Measurements from ENCODE around the gene CCDC150.

DNA sequence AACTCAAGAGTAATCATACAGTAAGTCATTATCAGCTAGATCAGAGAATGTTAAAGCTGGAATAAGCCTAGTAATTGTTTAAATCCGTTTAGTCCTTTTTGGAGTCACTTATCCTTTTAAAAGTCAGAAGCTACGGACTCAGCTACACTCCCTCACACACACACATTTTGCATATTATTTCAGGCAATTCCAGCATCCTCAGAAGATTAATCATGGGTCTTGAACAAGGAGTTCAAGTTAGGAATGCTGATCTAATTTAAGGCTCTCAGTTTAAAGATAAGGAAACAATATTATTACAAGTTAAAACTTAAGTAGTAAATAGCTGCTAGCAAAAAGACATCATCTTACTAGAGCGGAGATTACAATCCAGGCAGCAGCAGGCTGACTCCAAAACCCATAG lies 85.7 kb downstream of the CCDC150 start:
- no peak for TF ChIP-seq CBX8 (IDR thresholded peaks at IDR 0.05; ENCODE audit: borderline replicate concordance, low read depth, low read length)
- TF ChIP-seq, protein P1, sequence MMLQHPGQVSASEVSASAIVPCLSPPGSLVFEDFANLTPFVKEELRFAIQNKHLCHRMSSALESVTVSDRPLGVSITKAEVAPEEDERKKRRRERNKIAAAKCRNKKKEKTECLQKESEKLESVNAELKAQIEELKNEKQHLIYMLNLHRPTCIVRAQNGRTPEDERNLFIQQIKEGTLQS (IDR thresholded peaks at IDR 0.05; ENCODE audit: insufficient read depth, low read depth, low read length): no peak
- no peak for TF ChIP-seq JUND (IDR thresholded peaks at IDR 0.05; ENCODE audit: low read length)
- TF ChIP-seq, protein P2, sequence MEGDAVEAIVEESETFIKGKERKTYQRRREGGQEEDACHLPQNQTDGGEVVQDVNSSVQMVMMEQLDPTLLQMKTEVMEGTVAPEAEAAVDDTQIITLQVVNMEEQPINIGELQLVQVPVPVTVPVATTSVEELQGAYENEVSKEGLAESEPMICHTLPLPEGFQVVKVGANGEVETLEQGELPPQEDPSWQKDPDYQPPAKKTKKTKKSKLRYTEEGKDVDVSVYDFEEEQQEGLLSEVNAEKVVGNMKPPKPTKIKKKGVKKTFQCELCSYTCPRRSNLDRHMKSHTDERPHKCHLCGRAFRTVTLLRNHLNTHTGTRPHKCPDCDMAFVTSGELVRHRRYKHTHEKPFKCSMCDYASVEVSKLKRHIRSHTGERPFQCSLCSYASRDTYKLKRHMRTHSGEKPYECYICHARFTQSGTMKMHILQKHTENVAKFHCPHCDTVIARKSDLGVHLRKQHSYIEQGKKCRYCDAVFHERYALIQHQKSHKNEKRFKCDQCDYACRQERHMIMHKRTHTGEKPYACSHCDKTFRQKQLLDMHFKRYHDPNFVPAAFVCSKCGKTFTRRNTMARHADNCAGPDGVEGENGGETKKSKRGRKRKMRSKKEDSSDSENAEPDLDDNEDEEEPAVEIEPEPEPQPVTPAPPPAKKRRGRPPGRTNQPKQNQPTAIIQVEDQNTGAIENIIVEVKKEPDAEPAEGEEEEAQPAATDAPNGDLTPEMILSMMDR (IDR thresholded peaks at IDR 0.05; ENCODE audit: control extremely low read depth in 1 of 3, insufficient read depth in 1 of 3, low read depth in 1 of 3, low read length in 3 of 3): no peak
- no peak for TF ChIP-seq SIN3A (conservative IDR thresholded peaks at IDR 0.05 in 1 of 2, IDR thresholded peaks at IDR 0.05 in 1 of 2; ENCODE audit: low read depth in 1 of 2, low read length in 2 of 2)
- TF ChIP-seq BRCA1 (IDR thresholded peaks at IDR 0.05; ENCODE audit: low read depth, low read length): no peak
